Fibroblast of mammary gland (primary cell): Measurements from ENCODE around the gene PARP3.
A peak's percentile ranks its signal among the peaks of the same experiment; 100 is the strongest.

Experiments used
- DNase-seq: peaks from one replicate; pipeline ENCODE4 v3.0.0-alpha.2; 2010; ENCODE audit warnings: low read depth
- H3K4me3 ChIP-seq: 2 replicates; pipeline ENCODE4 v1.5.1; 2011; ENCODE audit warnings: low read depth, mild to moderate bottlenecking, low read length, moderate library complexity; ENCODE audit not compliant: control insufficient read depth
- TF ChIP-seq, protein P1 (sequence below): conservative IDR thresholded peaks from 2 replicates; pipeline ENCODE4 v1.5.1; 2011; ENCODE audit warnings: low read depth, low read length, inconsistent platforms; ENCODE audit not compliant: control insufficient read depth, insufficient read depth

Gene PARP3

DNA sequence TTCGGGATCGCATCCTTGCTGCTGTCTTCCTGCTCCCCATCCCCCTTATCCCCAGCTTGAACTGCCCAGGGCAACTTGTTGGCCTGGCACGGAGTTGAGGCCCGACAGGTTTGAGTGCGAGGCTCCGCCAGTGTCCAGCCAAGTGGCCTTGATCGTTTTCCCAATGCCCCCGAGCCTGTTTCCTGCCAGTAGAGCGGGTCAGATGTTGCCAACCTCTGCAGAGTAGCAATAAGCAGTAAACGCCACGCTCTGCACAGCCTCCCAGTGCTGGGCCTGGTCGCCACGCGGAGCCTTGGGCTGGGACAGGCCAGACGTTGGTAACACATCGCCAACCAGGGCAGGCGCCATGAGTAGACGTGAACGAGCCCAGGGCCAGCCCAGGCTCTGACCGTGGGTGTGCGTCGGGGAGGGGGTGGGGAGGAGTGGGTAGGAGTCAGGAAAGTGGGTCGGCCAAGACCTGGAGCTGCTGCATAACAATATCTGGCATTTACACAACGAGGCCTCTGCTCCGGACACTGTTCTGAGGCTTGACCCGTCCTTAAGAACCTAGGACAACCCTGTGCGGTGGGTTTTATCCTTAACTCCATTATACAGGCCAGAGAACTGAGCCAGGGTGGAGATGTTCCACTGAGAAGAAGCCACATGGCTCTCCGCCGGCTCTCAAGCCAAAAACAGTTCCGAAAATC, 32.3 kb downstream of the PARP3 start:
- no peak for DNase-seq
- TF ChIP-seq, protein P1, sequence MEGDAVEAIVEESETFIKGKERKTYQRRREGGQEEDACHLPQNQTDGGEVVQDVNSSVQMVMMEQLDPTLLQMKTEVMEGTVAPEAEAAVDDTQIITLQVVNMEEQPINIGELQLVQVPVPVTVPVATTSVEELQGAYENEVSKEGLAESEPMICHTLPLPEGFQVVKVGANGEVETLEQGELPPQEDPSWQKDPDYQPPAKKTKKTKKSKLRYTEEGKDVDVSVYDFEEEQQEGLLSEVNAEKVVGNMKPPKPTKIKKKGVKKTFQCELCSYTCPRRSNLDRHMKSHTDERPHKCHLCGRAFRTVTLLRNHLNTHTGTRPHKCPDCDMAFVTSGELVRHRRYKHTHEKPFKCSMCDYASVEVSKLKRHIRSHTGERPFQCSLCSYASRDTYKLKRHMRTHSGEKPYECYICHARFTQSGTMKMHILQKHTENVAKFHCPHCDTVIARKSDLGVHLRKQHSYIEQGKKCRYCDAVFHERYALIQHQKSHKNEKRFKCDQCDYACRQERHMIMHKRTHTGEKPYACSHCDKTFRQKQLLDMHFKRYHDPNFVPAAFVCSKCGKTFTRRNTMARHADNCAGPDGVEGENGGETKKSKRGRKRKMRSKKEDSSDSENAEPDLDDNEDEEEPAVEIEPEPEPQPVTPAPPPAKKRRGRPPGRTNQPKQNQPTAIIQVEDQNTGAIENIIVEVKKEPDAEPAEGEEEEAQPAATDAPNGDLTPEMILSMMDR, result no peak
- peak overlapping the region; percentile 62 for H3K4me3 ChIP-seq

DNA sequence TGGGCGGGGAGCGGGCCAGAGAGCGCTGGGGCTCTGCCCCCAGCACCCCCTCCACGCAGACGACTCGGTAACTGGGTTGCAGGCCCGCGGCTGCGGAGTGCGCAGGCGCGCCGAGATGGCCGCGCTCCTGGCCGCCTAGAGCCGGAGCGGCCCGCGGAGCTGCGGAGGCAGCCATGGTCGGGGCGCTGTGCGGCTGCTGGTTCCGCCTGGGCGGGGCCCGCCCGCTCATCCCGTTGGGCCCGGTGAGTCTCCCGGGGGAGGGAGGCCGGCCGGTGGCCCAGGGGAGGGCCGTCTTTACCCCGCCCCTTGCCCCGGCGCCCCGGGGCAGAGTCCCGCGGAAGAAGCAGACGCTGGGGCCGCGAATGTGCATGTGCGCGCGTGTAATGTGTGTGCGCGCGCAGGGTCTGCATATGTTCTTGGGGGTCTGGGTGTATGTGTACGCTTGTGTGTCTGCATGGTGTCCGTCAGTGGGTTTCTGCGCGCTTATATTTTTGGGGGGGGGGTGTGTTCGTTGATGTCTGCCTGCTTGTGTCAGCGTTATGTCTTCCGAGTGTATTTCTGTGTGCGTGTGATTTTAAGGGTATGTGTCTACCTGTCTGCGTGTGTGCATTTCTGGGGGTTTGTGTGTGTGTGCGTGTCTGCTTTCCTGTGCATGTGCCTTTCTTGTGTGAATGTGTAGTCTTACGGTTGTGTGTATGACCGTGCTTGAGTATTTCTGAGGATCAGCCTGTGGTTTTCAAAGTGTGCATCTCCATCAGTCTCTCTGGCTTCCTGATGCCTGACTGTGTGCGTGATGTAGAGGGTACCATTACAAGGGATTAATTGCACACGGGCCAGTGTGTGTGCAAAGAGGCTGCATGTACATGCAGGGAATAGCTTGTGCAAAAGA, 33.0 kb downstream of the PARP3 start, which contains the start of gene ABHD14A:
ABHD14A (plus strand) TSS at position 102 of the 889 bp plus-strand sequence; CDS start at position 174, 72 bp downstream.
- peak within 1 kb of the TSS; percentile 86 for H3K4me3 ChIP-seq
- DNase-seq, result peak; percentile 55
- TF ChIP-seq, protein P1, result no peak

DNA sequence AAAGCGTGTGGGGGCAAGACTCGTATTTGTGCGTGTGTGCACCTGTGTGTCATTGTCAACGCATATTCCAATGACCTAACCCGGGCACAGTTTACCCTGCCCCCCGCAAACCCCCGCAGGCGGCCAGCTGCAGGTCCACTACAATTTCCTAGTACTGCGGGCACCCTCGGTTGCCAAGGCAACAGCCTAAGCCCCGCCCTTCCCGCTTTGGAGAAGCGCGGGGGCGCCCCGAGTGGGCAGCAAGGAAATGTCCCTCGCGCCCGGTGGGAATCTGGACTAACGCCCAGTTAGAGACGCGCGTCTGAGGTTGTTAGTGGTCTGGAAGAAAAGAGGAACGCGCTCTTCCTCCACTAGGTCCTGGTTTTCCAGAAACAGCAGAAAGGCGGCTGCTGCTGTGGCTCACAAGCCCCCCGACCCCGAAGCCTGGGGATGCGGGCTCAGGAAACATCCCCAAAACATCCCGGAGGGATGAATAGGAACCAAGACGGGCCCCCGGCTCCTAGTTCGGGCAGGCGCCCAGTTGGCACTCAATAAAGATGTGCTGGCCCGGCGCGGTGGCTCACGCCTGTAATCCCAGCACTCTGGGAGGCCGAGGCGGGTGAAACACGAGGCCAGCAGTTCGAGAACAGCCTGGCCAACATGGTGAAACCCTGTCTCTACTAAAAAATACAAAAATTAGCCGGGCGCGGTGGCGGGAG, 33.8 kb downstream of the PARP3 start:
- TF ChIP-seq, protein P1, result no peak
- H3K4me3 ChIP-seq, result peak overlapping the region; percentile 62
- DNase-seq, result peak; percentile 67

DNA sequence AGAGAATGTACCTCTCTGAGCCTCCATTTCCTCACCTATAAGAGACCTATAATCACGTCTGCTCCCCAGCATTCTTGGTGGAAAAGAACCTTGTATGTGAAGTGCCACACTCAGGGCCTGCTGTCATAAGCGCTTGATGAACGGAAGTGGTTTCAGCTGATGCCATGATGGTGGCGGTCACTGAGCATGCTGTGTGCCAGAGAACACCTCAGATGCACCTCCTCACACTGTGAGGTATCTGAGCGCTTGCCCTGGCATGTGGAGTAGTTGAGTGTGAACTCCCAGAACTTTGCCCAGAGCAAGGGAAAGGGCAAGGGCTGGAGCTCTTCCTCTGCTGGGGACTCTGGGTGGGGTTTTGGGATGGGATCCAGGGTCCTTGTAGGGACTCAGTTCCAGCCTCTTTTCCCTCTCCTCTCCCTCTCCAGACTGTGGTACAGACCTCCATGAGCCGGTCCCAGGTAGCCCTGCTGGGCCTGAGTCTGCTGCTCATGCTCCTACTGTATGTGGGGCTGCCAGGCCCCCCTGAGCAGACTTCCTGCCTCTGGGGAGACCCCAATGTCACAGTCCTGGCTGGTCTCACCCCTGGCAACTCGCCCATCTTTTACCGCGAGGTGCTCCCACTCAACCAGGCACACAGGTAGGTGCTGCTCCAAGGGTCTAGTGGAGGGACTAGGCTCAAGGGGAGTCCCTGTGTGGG, 35.4 kb downstream of the PARP3 start:
- TF ChIP-seq, protein P1, result no peak
- DNase-seq, result no peak

DNA sequence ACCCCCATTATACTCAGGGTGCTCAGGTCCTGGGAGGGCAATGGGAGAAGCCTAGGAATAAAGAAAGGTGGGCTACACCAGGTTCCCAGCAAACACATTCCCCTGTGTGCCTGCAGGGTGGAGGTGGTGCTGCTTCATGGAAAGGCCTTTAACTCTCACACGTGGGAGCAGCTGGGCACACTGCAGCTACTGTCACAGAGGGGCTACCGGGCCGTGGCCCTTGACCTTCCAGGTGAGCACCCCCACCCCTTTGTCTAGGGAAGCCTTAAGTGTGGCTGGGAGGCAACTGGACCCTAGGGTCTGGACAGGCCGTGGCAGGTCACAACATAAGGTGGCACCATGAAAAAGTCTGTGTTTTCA, 36.0 kb downstream of the PARP3 start:
- H3K4me3 ChIP-seq, result no peak overlapping the region
- TF ChIP-seq, protein P1, result no peak
- no peak for DNase-seq

More for the DNA sequence above, 35.4 kb downstream of the PARP3 start:
- H3K4me3 ChIP-seq, result no peak overlapping the region

DNA sequence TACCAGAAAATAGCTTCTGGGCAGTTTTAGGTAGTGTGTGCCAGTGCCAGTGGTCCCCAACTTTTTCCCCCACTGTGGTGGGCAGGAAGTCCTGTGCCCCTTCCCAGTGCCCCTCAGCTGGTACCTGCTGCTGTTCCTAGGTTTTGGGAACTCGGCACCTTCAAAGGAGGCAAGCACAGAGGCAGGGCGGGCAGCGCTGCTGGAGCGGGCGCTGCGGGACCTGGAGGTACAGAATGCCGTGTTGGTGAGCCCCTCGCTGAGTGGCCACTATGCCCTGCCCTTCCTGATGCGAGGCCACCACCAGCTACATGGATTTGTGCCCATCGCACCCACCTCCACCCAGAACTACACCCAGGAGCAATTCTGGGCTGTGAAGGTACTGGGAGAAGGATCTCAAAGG, 38.1 kb downstream of the PARP3 start:
- no peak overlapping the region for H3K4me3 ChIP-seq

More for the DNA sequence above, 38.1 kb downstream of the PARP3 start:
- TF ChIP-seq, protein P1, result no peak
- no peak for DNase-seq
